HG03045 (cell line): ENCODE measurements around the gene PROCA1.

ENCODE experiments used
- ATAC-seq: cut with Tn5 transposase; IDR thresholded peaks from one replicate; pipeline ENCODE4 v1.9.1; 2021; ENCODE audit warnings: mild to moderate bottlenecking, moderate library complexity; ENCODE audit not compliant: unreplicated experiment

The PROCA1 gene

DNA sequence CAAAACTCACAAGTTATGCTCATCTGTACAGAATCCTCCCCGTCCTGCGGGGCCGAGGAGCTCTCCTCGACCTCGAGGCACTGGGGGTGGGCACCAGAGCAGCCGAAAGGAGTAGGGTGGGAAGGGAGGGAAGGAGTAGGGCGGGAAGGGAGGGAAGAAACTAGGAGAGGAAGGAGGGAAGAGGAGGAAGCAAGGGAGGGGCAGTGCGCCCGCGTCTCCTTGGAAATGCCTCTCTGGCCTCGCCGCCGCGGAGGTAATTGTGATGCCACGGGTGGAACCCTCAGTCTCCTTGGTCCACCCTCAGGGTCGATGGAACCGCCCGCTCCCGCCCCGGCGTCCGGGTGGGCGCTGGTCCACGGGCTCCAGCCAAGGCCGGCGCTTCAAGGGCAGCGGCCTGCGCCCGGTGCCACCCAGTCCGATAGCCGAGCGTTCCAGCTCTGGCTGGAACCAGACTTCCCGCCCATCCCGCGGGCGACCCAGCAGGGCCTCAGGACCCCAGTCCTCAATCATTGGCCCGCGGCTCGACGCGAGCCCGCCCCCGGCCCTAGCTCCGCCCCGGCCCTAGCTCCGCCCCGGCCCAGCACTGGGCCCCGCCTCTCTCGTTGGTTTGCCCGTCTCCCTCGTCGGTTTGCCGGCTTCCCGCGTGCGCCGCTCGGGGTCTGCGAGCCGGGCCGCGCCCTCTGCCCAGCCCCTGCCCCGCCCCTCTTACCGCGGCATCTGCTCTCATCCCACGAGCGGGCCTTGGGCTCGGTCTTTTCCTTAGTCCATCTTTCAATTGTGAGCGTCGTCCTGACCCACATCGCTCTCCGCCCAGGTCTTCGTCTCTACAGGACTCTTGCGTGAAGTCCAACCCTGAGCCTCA, 596 bp downstream of the PROCA1 start:
- peak; percentile 80 for ATAC-seq

DNA sequence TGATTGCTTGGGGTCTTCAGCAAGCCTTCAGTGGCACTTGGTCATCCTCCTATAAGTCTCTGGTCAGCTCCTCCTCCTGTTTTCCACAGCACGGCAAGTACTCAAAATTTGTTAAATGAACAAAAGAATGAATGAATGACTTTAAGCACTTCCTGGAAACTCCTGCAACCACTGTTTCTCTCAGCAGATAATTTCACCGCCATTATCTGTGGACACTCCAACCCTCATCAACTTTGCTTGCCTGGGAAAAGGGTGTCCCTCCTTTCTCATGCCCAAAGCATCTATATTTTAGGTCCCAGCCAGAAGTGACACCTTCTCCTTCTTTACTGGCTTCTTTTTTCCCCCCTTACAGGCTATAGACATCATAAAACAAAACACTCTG, 4.4 kb downstream of the PROCA1 start:
- no peak for ATAC-seq

DNA sequence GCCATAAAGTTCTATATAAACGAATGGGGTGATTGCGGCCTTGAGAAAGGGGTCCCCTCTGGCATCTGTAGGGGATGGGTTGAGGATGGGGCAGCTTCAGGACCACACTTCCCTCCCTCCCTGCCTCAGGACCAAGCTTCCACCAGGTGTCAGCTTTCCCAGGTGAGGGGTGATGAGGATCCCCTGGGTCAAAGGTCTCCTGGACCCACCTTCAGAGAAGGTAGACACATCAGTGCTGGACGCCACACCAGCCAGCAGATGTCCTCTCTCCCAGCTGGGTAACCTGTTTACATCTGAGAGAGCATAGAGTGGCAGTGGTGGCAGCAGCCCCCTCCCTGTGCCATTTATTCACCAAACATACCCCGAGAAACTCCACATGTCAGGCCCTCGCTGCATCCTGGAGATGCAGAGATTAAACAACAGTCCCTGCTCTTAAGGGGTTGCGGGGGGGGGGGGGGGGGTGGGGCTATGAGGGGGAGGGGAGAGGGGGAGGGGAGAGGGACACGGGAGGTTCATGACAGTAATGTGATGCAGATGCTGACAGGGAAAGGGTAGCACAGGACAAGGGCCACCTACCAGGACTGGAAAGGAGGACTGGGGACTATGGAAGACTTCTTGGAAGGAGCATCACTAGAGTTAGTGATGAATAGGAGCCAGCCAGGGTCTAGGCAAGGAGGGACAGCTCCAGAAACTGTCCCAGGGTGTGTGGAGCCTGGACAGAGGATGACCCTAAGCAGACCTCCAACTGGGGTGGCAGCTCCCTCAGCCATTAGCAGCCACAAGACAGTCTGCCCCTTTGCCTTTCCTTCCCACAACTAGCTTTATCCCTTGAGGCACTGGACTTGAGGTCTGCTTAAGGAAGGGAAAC, 5.0 kb downstream of the PROCA1 start:
- ATAC-seq = no peak

DNA sequence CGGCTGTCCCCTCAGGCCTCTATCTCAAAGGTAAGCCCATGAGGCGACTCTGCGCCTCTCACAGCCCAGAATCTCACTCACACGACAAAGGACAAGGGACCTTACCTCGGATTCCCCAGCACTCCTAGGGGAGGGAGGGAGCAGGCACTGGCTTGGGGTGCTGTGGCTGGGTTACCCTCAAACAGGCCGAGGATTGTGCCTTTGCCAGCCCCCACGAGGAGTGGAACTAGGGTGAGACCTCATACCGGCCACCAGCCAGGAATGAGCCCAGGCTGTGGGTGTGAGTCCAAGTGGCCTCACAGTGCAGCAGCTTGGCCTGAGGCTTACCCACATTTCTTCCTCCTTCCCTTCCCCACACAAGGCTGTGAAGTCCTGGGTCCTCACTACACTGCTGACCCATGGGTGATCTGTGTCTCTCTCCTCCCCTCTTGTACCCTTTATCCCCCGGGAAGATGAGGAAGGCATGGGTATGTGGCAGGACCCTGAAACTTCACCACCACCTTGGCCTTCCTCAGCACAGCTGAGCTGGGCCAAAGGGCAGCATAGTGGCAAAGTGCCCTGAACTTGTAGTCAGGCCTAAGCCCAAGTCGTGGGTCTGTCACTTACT, 5.9 kb downstream of the PROCA1 start:
- ATAC-seq = no peak

DNA sequence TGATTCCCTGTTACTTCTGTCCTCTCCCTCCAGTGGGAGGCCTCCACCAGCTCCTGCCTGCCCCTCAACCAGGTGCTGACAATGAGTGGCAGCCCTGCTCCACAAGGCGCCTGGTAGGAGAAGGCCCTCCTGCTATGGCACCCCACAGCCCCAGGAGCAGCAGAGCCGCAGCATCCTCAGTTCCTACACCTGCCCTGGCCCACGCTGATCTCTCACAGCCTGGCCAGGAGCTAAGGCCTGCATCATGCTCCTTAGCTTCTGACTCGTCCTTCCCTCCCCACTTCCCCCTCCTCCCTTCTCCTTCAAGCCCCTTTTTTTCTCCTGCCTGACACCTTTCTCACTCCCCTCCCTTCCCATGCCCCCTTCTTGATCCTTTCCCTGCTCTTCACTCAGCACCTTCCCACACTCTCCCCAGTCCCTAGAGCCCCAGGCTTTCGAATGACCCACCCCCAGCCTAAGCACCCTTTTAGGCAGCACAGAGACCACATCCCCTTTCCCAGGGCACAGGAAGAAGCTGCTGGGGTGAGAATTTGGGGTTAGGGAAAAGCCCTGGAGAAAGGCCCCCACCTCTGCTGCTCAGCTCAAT, 6.5 kb downstream of the PROCA1 start:
- ATAC-seq = no peak

DNA sequence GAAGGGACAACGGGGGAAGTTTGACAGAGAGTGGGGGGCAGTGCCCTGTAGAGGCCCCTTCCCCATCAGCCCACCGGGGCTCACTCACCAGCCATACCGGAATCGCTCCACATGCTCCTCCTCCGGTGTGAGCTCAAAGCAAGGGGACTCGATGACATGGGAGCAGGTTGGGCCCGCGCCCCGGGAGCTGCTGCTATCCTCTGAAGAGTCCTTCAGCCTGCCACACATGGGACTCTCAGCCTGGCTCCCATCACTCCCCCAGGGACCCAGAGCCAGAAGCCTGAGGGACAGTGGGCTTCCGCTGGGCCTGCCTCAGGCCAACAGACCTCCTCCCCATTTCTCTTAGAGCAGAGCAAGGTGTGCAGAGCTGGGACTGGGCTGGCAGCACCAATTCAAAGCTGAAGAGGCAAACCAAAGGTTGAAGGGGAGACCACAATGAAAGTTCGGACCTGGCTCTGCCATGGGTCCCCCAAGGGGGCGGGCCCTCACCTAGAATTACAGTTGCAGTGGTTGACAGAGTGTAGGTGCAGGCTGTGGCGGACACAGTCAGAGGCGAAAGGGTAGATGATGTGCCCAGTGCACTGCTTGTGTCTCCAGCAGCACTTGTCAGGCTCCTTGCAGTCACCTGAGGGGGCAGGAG, 7.3 kb downstream of the PROCA1 start:
- no peak for ATAC-seq

DNA sequence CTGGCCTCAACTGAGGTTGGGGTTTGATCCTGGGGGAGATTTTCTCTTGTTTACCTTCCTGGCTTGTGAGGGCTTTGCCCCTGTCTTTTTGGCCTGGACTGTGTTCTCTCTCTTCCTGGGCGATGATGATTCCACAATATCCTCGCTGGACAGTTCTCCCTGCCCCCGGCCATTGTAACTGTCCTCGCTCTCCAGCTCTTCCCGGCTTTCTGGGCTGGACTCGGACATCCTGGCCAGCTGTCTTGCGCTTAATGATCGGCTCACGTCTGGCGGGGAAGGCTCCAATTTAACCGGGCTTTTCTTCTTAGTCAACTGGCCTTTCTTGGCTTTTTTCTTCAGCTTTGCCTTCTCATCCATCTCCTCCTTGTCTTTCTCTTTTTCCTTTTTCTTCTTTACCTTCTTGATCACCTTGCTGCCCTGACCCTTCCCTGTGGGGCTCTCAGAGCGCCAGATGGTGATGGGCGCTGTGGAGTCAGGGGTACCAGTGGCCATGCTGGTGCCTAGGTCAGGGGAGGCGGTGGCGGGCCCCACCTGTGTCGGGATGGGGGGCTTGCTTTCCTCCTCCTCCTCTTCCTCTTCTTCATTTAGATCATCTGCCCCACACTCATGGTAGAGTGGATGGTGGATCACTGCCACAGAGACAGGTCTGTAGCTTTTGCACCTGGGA, 8.0 kb downstream of the PROCA1 start:
- no peak for ATAC-seq

DNA sequence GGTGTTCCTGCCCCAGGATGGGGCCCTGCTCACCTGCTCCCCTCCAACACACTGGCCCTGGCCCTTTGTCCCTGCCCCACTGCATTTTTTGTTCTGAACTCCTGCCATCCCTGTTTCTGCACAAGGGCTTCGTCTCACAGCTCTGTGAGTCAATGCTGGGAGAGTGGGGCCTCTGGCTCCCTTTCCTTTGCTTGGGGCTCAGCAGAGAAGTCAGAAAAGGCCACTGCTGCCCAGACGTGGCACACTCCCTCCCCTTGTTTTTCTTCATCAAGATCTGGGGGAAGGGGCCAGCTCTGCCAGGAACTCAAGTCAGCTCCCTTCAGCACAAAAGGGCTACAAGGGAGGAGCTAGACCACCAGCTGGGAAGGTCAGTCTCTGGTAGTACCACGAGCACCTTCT, 8.9 kb downstream of the PROCA1 start:
- ATAC-seq = no peak

DNA sequence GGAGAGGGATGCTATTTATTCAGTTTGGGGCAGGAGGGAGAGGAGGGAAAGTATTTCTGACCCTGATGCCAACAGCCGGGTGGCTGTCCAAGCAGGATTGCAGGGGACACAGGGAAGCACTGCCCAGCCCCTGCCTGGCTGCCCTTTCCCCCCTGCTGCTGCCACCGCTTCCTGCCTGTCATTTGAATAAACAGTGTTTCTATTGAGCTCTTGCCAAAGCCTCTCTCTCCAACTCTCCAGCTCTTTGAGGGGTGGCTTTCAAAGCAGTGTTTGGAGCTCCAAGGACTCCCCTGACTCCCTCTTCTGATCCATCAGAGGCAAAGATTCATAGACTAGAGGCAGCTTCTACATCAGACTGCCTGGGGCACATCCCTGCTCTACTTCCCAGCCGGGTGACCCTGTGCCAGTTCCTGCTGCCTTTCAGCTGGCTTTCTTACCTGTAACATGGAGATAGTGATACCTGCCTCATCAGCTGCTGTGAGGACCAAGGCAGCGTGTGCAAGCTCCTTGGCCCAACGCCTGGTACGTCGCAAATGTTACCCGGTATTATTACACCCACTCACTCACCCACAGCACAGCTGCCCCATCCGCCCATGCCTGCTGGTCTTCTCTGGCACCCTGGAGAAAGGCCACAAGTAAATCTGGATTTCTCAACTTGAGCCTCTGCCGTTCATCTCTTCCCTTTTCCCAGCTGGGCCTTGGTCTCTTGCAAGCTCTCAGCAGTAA, 9.5 kb downstream of the PROCA1 start:
- no peak for ATAC-seq

DNA sequence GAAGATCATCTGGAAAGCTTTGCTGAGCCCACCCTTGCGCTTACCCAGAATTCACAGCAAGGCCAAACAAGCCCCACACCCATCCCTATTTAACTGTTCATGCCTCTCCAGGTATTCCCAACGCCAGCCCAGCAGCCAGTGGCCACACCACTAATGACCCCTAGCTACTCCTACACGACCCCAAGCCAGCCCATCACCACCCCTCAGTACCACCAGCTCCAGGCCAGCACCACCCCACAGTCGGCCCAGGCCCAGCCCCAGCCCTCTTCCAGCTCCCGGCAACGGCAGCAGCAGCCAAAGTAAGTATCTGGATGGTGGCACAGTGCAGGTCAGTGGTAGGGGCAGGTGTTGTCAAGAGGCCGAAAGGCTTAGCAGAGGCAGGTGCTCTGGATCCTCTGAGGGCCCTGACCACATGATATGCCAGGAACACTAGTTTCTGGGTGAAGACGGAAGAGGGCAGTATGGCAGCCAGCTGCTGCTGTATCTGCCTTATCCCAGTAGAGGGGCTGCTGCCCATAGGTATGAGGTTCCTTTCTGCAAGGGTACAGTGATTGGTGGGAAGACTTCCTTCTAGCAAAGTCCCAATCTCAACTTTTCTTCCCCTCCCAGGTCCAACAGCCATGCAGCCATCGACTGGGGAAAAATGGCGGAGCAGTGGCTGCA, 10.7 kb downstream of the PROCA1 start:
- ATAC-seq = no peak

DNA sequence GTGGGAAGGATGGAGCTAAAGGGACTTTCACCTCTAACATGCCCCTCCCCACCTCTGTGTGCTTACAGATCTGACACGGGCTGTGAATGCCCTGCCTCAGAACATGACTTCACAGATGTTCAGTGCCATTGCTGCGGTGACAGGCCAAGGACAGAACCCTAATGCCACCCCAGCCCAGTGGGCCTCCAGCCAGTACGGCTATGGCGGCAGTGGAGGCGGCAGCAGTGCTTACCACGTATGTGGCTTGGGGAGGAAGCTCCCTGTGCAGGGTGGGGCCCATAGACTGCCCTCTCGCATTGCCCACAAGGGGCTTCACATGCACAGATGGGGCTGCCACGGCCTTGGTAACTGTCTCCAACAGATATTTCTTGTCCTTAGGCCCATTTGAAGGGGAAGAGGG, 11.4 kb downstream of the PROCA1 start:
- no peak for ATAC-seq

DNA sequence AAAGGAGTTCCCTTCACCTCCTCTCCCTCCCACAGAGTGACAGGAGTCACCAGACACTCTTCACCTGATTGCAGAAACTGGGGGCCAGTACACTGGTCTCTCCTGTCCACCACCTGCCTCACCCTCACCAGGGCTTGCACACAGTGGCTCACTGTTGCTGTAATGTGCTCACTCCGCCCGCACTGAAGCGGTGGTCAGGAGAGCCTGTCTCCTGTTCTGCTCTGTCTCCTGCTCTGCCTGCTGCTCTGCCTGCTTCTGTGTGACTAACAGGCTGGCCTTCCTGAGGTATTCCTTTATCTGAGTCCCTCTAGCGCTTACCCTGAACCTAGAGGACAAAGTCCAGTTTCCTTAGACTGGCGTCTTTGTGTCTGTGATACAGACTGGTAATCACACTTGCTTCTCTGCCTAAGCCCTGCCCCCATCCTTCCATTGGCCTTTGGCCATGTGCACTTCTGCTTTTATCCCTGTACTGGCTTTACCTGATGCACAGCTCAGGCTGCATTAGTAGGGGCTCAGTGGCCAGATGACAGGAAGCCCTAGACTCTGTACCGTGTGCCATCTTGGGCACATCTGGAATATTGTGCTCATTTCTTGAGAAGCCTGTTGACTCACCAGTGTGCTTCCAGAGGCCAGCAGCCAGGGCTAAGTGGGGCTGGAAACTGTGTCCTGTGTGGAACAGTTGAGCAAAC, 13.3 kb downstream of the PROCA1 start:
- ATAC-seq = no peak

DNA sequence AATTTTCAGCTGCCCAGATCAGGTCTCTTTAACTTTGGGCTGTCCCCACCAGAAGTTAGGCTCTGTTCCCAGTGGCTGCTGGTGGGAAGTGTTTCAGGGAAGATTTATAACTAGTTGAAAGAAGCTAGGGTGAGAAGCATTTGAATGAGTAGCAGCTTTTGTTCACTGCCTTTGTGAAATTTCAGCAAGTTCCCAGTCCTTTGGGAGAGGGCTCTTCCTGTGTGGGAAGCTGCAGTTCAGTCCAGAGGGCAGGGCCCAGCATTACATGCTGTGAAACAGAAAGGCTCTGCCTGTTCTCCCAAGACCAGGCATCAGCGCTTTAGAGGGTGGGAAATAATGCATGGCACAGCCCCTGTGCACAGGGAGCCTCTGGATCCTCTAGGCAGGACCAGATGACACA, 17.8 kb downstream of the PROCA1 start:
- no peak for ATAC-seq

DNA sequence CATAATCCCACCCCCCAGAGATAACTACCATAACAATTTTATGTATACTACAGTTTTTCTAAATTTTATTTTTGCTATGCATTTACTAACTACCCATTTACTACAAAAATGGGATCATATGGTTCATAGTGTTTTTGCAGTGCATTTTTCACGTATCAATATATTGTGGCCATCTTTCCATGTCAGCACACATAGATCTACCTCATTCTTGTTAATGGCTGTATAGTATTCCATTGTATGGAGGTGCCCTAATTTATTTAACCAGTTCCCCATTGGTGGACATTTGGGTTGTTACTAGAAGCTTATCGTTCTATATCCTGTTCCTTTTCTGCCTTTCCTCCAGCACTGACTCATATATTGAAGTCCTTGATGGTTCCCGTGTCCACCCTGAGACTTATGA, 22.7 kb downstream of the PROCA1 start:
- ATAC-seq = no peak

DNA sequence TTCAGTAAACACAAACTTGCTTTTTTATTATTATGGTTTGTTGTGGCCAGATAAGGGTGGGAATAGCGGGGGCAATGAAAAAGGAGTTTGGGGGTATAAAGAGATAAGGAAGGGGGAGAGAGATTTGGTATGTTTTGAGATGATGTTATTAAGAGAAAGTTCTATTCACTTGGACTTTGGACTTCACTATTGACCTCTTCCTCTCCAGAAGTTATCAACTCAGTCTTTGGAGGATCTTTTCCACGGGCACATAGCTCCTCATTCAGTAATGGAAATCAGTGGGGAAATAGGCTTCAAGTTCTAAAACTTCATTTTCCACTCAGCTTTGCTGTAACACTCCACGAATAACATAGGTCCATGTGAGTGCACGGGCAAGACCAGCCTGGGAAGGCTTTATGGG, 23.2 kb downstream of the PROCA1 start:
- ATAC-seq = no peak

DNA sequence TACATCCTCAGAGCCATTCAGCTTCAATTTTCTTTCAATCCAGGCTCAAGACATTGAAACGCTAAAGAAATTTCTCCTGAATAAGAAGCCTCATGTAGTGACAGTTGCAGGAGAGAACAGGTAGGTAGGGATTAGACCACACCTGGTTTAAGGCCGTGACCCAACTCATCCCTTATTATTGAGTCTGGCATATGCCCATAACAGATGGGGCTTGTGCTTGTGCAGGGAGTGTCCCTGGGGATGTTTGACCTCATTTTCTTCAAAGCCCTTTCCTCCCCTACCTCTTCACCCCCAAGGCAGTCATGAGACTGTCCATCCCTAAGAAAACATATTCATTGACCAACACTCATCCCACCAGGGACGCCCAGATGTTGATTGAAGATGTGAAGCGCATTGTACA, 25.4 kb downstream of the PROCA1 start:
- ATAC-seq = no peak

DNA sequence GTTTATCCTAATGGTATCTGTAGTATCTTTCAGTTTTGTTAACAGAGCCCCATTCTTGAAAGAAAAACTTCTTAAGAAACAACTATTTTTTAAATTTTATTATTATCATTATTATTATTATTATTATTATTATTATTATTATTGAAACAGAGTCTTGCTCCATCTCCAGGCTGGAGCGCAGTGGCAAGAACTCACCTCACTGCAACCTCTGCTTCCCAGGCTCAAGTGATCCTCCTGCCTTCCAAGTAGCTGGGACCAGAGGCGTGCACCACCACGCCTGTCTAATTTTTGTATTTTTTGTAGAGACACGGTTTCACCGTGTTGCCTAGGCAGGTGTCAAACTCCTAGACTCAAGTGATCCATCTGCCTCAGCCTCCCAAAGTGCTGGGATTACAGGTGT, 26.3 kb downstream of the PROCA1 start:
- ATAC-seq = no peak

DNA sequence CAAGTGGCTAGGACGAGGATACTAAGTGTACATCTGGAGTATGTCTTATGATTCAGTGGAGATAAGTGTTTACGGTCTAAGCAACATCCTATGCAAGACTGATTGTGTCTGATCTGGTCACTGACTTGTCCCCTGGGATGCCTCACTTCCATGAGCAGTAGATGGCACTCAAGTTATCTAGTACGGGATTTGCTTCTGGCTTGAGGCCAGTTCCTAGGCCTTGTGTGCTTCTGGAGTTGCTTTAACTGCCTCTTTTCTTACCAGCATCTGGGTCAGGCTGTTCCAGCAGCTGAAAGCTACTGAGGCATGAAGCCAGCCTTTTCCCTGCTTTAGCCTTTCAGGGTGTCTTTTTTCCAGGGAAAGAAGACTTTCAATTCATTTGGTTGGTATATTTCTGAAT, 26.7 kb downstream of the PROCA1 start:
- no peak for ATAC-seq

DNA sequence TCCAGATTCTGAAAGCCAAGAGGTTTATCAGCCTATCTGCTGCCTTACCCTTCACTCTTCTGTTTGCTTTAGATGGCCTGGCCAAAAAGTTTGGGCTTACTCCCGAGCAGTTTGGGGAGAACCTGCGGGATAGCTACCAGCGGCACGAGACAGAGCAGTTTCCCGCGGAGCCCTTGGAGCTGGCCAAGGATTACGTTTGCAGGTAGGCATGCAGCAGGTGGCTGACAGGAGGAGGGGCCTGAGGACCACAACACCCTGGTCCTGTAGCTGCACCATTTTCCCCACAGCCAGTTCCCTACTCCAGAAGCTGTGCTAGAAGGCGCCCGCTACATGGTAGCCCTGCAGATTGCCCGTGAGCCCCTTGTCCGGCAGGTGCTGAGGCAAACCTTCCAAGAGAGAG, 29.0 kb downstream of the PROCA1 start:
- no peak for ATAC-seq
